HepG2 (cell line): ENCODE measurements around the gene CRYAA. TPM values are rescaled to one million over a fixed set of nuclear protein-coding genes. Genes with fewer than 3 reads are reported as not detected.

Experiments used
- ATAC-seq: fragments of 200-7000 bp; cut with Tn5 transposase; 3 replicates; pipeline ENCODE4 v1.9.1; 2020; ENCODE audit warnings: mild to moderate bottlenecking, moderate library complexity
- BruUV-seq: library from RNA; stranded (reverse); fragments of 400-500 nt; replicated peaks from 2 replicates; lab custom pipeline; 2021; lab: Mats Ljungman, UMichigan
- CTCF ChIA-PET: fragments of 300-600 bp; formaldehyde crosslinking; extraction: SDS; loops from one replicate; lab custom pipeline; 2021; ENCODE audit warnings: low total read pairs, inconsistent platforms, low intra/inter-chr PET ratio; lab: Yijun Ruan, JAX
- POLR2A ChIA-PET: fragments of 350-600 bp; sonication (Branson Sonifier 250); formaldehyde crosslinking; loops from one replicate; lab custom pipeline; 2020; ENCODE audit warnings: antibody characterized with exemption, inconsistent platforms; lab: Yijun Ruan, JAX
- DNase-seq: peaks from one replicate; pipeline ENCODE4 v3.0.0-alpha.2; 2015; ENCODE audit warnings: low spot score
- FAIRE-seq: peaks from 3 replicates; lab custom pipeline; 2011; peaks lifted over from hg19 to GRCh38; lab: Jason Lieb, UNC
- H2AFZ ChIP-seq: one replicate; pipeline ENCODE4 v1.6.1; 2011; ENCODE audit warnings: low read length, inconsistent platforms
- H3K27ac ChIP-seq: fragments of 300-600 bp; 3 replicates; pipeline ENCODE4 v1.8.0; 2011; ENCODE audit warnings: mixed run types, mild to moderate bottlenecking, mixed read lengths, low read length, inconsistent platforms; ENCODE audit not compliant: insufficient read depth; ENCODE audit errors: extremely low read length
- H3K27me3 ChIP-seq, 2 experiments: fragments of 200-600 bp in 1 of 2; 2 replicates in 1 of 2; 3 replicates in 1 of 2; pipeline versions ENCODE4 v1.6.0 to v1.8.0; 2011; ENCODE audit warnings: low read length in 2 of 2, mild to moderate bottlenecking in 2 of 2, moderate library complexity in 2 of 2, inconsistent platforms in 1 of 2; ENCODE audit not compliant: insufficient read depth in 2 of 2, control insufficient read depth in 1 of 2
- H3K36me3 ChIP-seq, 2 experiments: fragments of 200-600 bp in 1 of 2; replicated peaks in 1 of 2; 2 replicates in 1 of 2; 3 replicates in 1 of 2; pipeline versions ENCODE4 v1.5.1 to v1.8.0; 2011; ENCODE audit warnings: low read length in 2 of 2, inconsistent platforms in 1 of 2; ENCODE audit not compliant: insufficient read depth in 2 of 2, control insufficient read depth in 1 of 2
- H3K4me1 ChIP-seq: 2 replicates; pipeline ENCODE4 v1.5.1; 2012; ENCODE audit warnings: low read length, inconsistent platforms; ENCODE audit not compliant: insufficient read depth
- H3K4me2 ChIP-seq: 2 replicates; pipeline ENCODE4 v1.6.0; 2011; ENCODE audit warnings: low read depth, low read length, inconsistent platforms
- H3K4me3 ChIP-seq, 3 experiments: fragments of 200-600 bp in 1 of 3; sonication (generic), shearing (Covaris generic) in 1 of 3; replicated peaks in 1 of 3; 2 replicates each; pipeline ENCODE4 v1.5.1; 2011 to 2016; ENCODE audit warnings: low read length in 3 of 3, inconsistent platforms in 2 of 3, low read depth in 2 of 3, mild to moderate bottlenecking in 2 of 3, control low read depth in 1 of 3, mixed read lengths in 1 of 3; ENCODE audit not compliant: insufficient read depth in 1 of 3
- H3K79me2 ChIP-seq: one replicate; pipeline ENCODE4 v1.6.1; 2011; ENCODE audit warnings: low read length, inconsistent platforms; ENCODE audit not compliant: insufficient read depth
- H3K9ac ChIP-seq: 2 replicates; pipeline ENCODE4 v1.6.0; 2011; ENCODE audit warnings: mild to moderate bottlenecking, low read depth, low read length, inconsistent platforms; ENCODE audit not compliant: insufficient read depth
- H3K9me3 ChIP-seq: 2 replicates; pipeline ENCODE4 v1.5.1; 2012; ENCODE audit warnings: mild to moderate bottlenecking, low read length
- H4K20me1 ChIP-seq: 2 replicates; pipeline ENCODE4 v1.6.0; 2011; ENCODE audit warnings: inconsistent platforms, mild to moderate bottlenecking, low read length, moderate library complexity; ENCODE audit not compliant: insufficient read depth
- IKZF5 ChIP-seq: IDR thresholded peaks from 2 replicates; pipeline ENCODE4 v1.6.1; 2018; ENCODE audit warnings: missing genetic modification reagents, mild to moderate bottlenecking, missing compliant biosample characterization
- POLR2AphosphoS5 ChIP-seq: IDR thresholded peaks from 2 replicates; pipeline ENCODE4 v1.6.1; 2012; ENCODE audit warnings: low read depth, low read length
- THAP8 ChIP-seq: sonication (generic); formaldehyde crosslinking; IDR thresholded peaks from 2 replicates; pipeline ENCODE4 v1.5.1; 2020; ENCODE audit warnings: missing genetic modification reagents, mild to moderate bottlenecking, borderline replicate concordance
- TIGD3 ChIP-seq: sonication (generic); formaldehyde crosslinking; IDR thresholded peaks from 2 replicates; pipeline ENCODE4 v1.5.1; 2020; ENCODE audit warnings: mild to moderate bottlenecking, missing genetic modification reagents, borderline replicate concordance
- ZBTB2 ChIP-seq: sonication (generic); formaldehyde crosslinking; IDR thresholded peaks from 2 replicates; pipeline ENCODE4 v1.8.0; 2022; ENCODE audit warnings: low read depth, missing genetic modification reagents
- ZNF605 ChIP-seq: sonication (generic); formaldehyde crosslinking; IDR thresholded peaks from 2 replicates; pipeline ENCODE4 v1.8.0; 2022; ENCODE audit warnings: mild to moderate bottlenecking, missing genetic modification reagents
- ZNF784 ChIP-seq: sonication (generic); formaldehyde crosslinking; IDR thresholded peaks from 2 replicates; pipeline ENCODE4 v1.5.1; 2020; ENCODE audit warnings: missing genetic modification reagents, mild to moderate bottlenecking, borderline replicate concordance
- ZNF883 ChIP-seq: sonication (generic); formaldehyde crosslinking; IDR thresholded peaks from 2 replicates; pipeline ENCODE4 v1.5.1; 2020; ENCODE audit warnings: mild to moderate bottlenecking, missing genetic modification reagents; ENCODE audit errors: not compliant biosample characterization
- ZSCAN22 ChIP-seq: sonication (generic); formaldehyde crosslinking; IDR thresholded peaks from 2 replicates; pipeline ENCODE4 v1.4.0; 2020; ENCODE audit warnings: mild to moderate bottlenecking, missing genetic modification reagents
- WGBS: methylation state at CpG from one replicate; pipeline ENCODE4 v1.1.6; 2017; ENCODE audit warnings: low lambda C conversion rate; 5-methylcytosine and 5-hydroxymethylcytosine counted together
- in situ Hi-C: cut with HindIII; loops from 2 replicates; pipeline ENCODE4 v1.10.0; 2017; ENCODE audit warnings: low pct_unique_long_range_greater_than_20kb; ENCODE audit not compliant: extremely low pct_ligation_motif_present
- intact Hi-C: fragments of 100-400 bp; cut with micrococcal nuclease; formaldehyde crosslinking; loops from one replicate; pipeline ENCODE4 v1.10.0; 2022; ENCODE audit not compliant: unreplicated experiment
- polyA plus RNA-seq, 8 experiments: library from polyadenylated mRNA; depleted of rRNA in 3 of 8; stranded (reverse) in 7 of 8; unstranded in 1 of 8; fragments of >200 nt; fragmentation: Illumina TruSeq in 4 of 8; extraction: Trizol in 4 of 8; gene quantifications; 2 replicates each; pipeline versions ENCODE4 v1.2.1 to v1.2.3, GENCODE V29; 2011 to 2016; ENCODE audit warnings: low read depth in 4 of 8, missing spikeins in 1 of 8, mixed read lengths in 1 of 8; ENCODE audit not compliant: insufficient read depth in 1 of 8
- total RNA-seq, 5 experiments: library from RNA; depleted of rRNA; stranded (reverse); fragments of >200 nt; fragmentation: Illumina TruSeq; extraction: Trizol; gene quantifications; 2 replicates each; pipeline ENCODE4 v1.2.3, GENCODE V29; 2016; ENCODE audit warnings: low read depth in 1 of 5

CRYAA gene
- total and polyA plus RNA-seq, 2 of the 13 experiments (the other 11 are each of a cell fraction or from before 2014, with no cell fraction given), result 5.6 to 8.6 TPM

- TF ChIP-seq IKZF5 (peak; percentile 21; the same call in 1 of the 2 replicates), THAP8 (CRISPR knock-in tag) (no peak), ZSCAN22 (no peak), ZNF784 (CRISPR knock-in tag) (no peak), POLR2AphosphoS5 (no peak)
- TF ChIP-seq, all 625 proteins: peak for 57
Observed at GRCh38 chr21:43209575-43210453, 41.0 kb downstream of the CRYAA start (continued).

- BruUV-seq, result no TSS peak
- FAIRE-seq, result no peak
- Histone ChIP-seq H3K27me3 (no peaks in the 10 kb centered on the region), H3K27ac (no peak overlapping the region), H3K4me3 (peak overlapping the region; percentile 5 to 62 (median 20); a peak in 5 of 6 replicates), H3K36me3 (no peaks in the 10 kb centered on the region), H3K79me2 (no peaks in the 10 kb centered on the region), H2AFZ (no peak overlapping the region), H3K9ac (peak overlapping the region; percentile 50), H3K4me2 (peak overlapping the region; percentile 75), H3K9me3 (no peaks in the 10 kb centered on the region), H4K20me1 (no peaks in the 10 kb centered on the region), H3K4me1 (peaks cover 36% of the 10 kb centered on the region)
- in situ Hi-C loops (no loop called here), intact Hi-C loops (no loop called here)
- ChIA-PET POLR2A (interaction anchor here (0.5 to 2.5 kb wide), 13 partner anchors 16 to 399 kb away, joined by 3 to 17 read pairs (median 4); no protein-coding TSS in a partner anchor), CTCF (interaction anchor here (2.9 kb wide), 1 partner anchor 436 kb away, joined by 12 read pairs; no protein-coding TSS in a partner anchor)
- peak; percentile 47 for ATAC-seq
- DNase-seq, result no peak
- 0% methylated on average over 1 of the region's 7 CpGs for WGBS
- no peak for TF ChIP-seq ZBTB2 (CRISPR knock-in tag)
- TF ChIP-seq TIGD3, result 0 out of 2 replicates have a peak, but pooled peaks have one; percentile 49
- no peak for TF ChIP-seq ZNF605 (CRISPR knock-in tag)
- TF ChIP-seq ZNF883, result peak; percentile 9
Observed at GRCh38 chr21:43210454-43211071, 41.8 kb downstream of the CRYAA start.
